DMS153 treated with DMSO at 0.1 percent for 48 hours (cell line): ENCODE measurements around the gene DNAH8.

Source experiments
- DNase-seq: peaks from one replicate; lab custom pipeline; 2025; ENCODE audit not compliant: unreplicated experiment; lab: John Stamatoyannopoulos, UW

DNAH8 gene

DNA sequence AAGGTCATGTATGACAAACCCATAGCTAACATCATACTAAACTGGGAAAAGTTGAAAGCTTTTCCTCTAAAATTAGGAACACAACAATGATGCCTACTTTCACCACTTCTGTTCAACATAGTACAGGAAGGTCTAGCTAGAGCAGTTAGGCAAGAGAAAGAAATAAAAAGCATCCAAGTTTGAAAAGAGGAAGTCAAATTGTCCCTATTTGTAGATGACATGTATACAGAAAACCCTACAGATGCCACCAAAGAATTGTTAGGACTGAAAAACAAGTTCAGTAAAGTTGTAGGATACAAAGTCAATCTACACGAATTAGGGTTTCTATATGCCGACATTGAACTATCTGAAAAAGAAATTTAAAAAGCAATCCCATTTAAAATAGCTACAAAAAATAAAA lies 244.0 kb downstream of the DNAH8 start:
- DNase-seq: no peak

DNA sequence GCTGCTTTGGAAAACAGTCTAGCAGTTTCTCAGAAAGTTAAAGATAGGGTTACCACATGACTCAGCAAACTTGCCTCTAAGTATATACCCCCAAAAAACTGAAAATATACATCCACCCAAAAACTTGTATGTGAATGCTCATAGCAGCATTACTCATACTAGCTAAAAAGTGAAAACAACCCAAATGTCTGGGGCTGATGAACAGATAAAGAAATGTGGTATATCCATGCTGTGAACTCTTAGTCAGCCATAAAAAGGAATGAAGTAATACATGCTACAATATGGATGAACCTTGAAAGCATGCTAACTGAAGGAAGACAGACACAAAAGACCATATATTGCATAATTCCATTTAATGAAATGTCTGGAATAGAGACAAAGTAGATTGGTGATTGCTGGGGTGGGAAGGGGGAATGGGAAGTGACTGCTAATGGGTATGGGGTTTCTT lies 253.6 kb downstream of the DNAH8 start:
- DNase-seq: no peak

DNA sequence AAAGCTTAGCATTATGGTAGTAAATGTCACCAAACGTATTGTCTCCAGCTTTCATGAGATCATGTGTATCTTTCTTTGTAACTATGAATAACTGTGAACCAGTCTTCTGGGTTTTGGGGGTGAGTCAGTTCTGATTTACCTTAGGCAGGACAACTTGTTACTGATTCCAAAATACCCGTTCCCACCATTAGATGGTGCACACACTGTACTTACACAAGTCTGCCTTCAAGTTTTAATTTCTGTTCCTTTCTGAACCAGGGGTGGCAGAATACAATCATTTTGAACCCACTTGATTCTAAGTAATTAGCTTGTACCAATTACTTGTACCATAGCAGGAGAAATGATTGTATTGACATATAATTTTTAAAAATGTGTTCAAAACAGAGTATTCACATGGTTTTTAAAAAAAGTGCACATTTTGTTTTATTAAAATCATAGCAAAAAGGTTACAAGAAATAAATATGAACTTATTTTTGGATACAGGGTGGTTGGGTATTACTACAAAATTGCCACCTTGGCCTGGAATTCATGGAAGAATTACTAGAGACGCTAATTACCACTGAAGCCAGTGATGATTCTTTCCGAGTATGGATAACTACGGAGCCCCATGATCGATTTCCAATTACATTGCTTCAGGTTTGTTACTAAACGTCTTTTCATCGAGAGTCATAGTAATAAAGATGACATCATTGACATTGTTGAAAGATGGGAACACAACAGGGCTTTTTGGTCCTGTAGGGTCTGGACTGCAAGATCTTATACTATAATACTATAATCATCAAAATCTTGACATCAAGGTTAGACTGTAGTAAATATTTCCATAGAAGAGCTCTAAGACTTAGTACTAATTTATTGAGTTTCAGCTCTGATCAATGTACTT lies 258.3 kb downstream of the DNAH8 start:
- peak; percentile 27 for DNase-seq

DNA sequence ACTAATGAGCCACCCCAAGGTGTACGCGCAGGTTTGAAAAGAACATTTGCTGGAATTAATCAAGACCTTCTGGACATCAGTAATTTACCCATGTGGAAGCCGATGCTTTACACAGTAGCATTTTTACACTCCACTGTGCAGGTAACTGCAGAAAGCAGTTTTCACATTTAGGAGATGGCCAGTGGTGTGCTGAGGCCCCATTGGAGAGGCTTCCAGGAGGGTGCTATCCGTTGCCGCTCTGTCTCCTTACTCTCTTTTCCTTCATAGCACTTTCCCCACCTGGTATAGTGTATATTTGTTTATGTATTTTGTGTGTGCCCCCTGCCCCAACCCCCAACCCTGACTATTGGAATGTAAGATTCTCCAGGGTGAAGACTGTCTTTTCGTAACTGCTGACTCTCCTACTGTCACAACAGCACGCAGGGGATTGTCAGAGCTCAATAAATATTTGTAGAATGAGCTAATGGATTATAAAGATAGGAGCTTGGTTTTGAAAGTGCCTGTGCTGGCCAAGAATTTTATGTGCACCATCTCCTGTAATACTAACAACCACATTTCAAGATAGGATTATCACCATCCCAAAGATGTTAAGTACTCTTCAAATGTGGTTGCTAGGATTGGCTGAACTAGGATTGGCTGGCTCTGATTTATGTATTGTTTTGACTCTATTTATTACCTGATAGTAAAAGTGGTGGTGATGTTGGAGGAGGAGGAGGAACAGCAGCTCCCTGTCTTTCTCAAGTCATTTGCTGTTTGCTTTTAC lies 259.5 kb downstream of the DNAH8 start:
- no peak for DNase-seq

DNA sequence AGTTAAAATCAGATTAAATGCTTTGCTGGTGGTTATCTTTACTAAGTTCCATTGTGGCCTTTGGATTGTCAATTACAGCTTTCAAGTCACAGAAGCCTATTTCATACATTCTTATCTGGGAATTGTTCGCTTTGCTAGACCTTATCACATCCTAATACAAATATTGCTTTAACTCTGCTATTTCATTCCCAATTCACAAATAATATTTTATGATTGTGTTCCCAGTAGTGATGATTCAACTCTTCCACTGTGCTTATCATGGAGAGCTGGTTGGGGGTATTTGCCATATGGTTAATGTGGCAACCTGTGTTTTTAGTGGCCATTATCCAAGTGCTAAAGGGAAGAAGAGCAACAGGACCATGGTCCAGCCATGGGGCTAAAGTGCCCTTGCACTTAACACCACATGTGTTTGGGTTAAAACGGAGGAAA lies 260.5 kb downstream of the DNAH8 start:
- DNase-seq: no peak

DNA sequence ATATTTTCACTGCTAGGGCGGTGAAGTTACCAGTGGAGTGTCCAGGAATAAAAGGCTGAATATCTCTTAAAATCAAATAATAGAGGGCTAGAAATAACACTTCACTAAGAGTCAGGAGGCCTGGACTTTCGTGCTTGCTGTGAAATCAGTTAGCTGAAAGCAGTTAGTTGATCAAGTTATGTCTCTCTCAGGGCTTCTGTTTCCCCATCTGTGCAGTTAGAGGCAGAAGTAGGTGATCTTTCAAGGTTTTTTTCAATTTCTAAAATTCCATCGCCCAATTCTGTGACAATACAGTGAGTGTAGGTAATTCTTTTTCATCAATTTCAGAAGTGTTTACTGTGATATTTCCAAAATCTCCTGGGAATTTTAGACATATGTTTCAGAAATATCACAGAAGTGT lies 260.9 kb downstream of the DNAH8 start:
- DNase-seq: no peak

DNA sequence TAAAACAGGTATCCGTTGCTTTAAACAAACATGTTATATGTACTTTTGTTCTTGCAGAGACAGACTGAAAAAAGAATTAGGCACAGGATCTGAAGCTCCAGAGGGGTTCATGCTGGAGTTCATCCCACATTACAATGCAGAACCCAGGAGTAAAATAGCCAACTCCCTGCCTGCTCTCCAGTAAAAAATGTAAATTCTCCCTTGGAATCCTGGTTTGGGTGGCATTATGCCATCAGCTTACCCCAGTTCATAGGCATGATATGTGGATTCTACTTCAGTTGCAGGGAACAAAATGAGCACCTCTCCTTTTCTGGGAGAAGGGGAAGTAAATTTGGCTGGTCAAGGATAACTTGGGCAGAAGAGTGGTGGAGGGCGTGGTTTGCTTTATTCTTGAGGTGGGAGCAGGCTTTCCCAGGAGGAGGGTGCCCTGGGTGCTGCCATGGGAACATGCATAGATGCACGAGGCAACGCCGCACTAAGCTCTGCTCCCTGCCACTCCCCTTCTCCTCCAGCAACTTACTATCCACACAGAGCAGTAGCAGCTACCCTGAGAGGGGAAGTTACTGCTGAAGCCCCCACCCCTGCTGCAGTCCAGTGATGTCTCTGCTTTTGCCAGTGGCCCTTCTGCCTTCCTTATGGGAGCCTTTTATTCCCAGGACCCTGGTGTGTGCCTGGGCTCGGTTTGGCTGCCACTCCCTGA lies 261.8 kb downstream of the DNAH8 start:
- DNase-seq: no peak

- DNase-seq: no peak
Observed at GRCh38 chr6:38978139-38978704, 263.1 kb downstream of the DNAH8 start.

- no peak for DNase-seq
Observed at GRCh38 chr6:38982470-38982869, 267.4 kb downstream of the DNAH8 start.

GRCh38 chr6:38984723-38985122 lies 269.6 kb downstream of the DNAH8 start:
- no peak for DNase-seq

DNA sequence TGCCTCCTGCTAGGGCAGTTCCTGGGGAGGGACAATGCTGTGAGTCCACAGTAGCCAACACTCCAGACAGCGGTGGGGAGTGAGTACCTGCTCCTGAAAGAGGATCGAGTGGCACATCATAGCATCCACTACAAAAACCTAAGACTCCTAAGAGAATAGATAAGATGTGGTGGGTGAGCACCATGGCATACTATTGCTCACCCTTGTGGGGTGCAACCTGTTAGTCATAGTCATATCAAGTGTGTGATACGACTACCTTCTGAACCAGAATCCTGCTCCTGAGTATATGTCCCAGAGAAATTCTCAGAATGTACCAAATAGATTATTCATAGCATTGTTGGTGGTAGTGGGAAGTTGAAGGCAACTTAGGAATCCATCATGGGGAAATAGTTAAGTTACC lies 270.7 kb downstream of the DNAH8 start:
- no peak for DNase-seq

DNA sequence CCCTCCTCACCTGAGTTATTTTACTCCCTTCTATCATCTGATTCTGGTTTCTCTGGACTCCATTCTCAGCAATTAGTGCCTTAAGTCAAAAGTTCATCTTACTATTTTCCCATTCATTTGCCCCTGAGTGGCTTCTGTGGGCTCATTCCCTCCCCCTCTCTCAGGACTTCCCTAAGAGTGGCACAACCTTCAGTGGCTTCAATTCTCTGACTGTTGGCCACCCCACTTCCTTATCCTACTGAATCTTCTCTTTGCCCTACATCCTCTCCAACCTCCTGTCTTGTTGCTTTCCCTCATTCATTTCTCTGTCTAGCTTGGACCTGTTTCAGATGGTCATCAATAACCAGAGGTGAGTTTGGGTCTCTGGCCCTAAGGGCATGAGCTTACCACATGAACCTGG lies 272.4 kb downstream of the DNAH8 start:
- DNase-seq: no peak

DNA sequence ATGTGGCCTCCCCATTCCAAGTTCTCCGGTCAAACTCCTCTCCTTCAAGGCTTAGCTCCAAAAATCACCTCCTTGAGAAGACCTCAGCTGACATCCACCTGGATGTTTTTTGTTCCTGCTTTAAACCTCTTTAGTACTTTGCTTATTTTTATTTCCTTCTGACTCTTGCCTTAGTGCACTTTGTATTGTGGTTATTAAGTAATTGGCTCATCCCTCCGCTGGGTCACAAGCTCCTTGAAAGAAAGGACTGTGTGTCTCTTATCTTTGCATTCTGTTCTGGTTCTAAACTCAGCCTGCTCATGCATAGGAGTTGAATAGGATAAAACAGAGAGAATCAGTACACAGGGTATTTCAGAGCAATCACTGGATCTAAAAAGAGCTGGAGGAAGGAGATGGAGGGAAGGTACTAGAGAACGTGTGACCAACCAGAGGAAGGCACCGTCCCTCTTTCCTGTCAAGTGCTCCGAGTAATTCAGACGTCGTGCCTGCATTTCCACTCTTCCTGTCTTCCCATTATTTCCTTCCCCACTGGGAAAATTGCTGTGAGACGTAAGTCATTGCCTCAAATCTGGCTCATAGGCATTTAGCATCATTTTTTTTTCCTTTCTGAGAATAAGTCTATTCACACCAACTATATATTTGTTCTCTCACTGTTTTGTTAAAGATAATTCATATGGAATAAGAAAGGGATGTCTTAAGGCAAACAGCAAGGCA lies 273.8 kb downstream of the DNAH8 start:
- no peak for DNase-seq

- DNase-seq: no peak
Observed at GRCh38 chr6:38990475-38990874, 275.4 kb downstream of the DNAH8 start.

- no peak for DNase-seq
Observed at GRCh38 chr6:38996676-38997075, 281.6 kb downstream of the DNAH8 start.

- DNase-seq: peak; percentile 12
Observed at GRCh38 chr6:38997128-38997761, 282.1 kb downstream of the DNAH8 start.

DNA sequence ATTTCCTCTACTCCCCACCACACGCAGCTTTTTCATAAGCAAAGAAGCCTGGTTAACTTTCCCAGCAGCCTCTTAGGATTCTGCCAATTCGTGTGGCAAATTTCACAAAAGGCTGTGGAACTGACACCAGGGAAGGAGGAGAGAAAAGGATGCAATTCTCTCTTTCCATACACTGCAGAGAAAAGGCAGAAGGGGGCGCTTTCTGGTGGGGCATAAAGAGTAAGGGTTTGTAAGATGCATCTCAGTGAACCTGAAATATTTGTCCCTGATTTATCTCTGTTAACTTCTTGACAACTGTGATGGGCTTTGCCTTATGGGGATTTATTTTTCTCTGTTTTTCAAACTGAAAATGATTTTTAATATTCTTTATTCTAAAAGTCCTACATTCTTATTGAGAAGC lies 288.0 kb downstream of the DNAH8 start:
- DNase-seq: no peak

- no peak for DNase-seq
Observed at GRCh38 chr6:39003492-39003891, 288.4 kb downstream of the DNAH8 start.

DNA sequence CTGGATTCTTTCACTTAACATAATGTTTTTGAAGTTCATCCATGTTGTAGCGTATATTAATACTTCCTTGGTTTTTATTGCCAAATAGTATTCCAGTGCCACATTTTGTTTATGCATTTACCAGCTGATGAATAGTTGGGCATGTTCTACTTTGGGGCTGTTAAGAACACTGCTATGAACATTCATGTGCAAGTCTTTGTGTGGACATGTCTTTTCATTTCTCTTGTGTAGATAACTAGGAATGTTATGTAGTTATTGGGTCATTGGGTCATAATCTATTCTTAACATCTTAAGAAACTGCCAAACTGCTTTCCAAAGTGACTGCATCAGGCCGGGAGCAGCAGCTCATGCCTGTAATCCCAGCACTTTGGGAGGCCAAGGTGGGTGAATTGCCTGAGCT lies 289.7 kb downstream of the DNAH8 start:
- no peak for DNase-seq

DNA sequence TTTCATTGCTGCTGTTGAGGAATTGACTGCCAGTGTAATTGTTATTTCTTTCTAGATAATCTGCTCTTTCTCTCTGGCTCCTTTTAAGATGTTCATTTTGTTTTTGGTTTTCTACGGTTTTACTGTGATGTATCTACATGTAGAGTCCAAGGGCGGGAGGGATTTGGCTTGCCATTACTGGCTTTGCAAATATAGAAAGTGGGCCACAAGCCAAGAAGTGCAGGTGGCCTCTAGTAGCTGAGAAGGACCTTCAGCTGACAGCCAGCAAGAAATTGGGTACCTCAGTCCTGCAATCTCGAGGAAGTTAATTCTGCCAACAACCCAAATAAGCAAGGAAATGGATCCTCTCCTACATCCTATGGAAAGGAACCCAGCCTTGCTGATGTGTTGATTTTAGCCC lies 290.7 kb downstream of the DNAH8 start:
- DNase-seq: no peak
